ENCODE data around the gene FGD6. TPM values are rescaled to one million over a fixed set of nuclear protein-coding genes. Genes with fewer than 3 reads are reported as not detected.

The FGD6 gene
- polyA plus RNA-seq, 1 experiment: 2.1 TPM

DNA sequence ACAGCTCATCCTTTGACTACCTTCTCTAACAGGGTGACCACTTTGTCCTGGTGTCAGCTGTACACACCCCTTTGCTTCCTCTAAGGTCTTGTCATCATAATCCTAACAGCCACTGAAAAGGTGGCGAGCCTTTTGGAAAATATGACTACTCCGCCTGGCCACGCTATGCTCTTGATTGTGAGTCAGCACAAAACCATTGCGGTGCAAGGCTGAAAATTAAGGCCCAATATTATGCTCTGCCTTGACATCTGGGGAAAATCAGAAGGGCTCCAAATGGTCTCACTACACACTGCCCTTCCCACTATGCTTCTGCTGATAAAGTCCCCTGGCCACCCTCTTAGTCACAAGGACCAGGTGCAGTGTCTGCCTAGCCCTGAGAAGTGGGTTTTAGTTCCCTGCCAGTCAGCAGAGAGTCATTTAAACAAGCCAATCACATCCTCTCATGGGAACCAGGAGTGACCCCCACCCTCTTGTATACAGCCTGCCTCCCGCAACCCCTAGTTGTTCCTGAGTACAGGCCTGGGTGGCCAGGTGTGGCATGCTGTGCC lies 34.3 kb downstream of the FGD6 start:
- CTCF ChIA-PET: no interaction called here
- H3K27me3 ChIP-seq (ENCODE audit: control insufficient read depth, insufficient read depth, low read length): no peaks in the 10 kb centered on the region
- H3K36me3 ChIP-seq (ENCODE audit: control insufficient read depth, insufficient read depth, low read length): no peaks in the 10 kb centered on the region
- H3K4me3 ChIP-seq (ENCODE audit: low read depth, low read length): no peak overlapping the region
- TF ChIP-seq CTCF (IDR thresholded peaks at IDR 0.05; ENCODE audit: insufficient read depth, low read depth, low read length): no peak
- POLR2A ChIA-PET: no interaction called here
- no peak for DNase-seq (ENCODE audit: low read depth)

DNA sequence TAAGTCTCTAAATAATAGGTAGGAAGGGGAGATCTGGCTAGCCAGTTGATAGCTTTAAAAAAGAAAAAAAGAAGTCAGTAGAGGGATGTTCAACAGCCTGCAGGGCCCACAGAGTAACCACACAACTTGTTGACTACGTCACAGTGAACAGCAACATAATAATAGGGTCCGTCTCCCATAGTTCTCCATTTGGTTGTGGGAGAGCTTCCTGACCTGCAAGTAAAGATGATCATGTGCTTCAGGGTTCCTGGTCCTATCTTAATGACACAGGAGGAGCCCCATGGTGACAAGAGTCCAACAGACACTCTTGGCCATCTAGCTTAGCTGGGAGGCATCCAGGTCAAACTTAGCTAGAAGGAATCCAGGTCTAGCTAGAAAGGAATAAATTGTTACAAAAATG lies 36.2 kb downstream of the FGD6 start:
- CTCF ChIA-PET: interaction anchor here (0.6 to 1.0 kb wide), 2 partner anchors 15 to 64 kb away, joined by 3 read pairs; no protein-coding TSS in a partner anchor

DNA sequence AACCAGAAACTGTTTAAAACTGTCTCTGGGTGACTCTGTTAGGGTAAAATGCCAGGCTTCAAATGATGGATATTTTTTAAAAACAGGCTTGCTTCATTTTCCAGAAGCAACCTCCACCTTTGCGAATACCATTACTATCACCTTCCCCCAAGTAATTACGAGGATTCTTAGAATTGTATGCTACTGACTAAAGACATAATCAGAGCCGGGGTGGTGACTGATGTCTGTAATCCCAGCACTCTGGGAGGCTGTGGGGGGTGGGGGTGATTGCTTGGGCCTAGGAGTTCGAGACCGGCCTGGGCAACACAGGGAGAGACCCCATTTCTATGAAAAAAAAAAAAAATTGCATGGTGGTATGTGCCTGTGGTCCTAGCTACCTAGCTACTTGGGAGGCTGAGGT lies 38.3 kb downstream of the FGD6 start:
- ChIA-PET POLR2A (no interaction called here), CTCF (no interaction called here)
- Histone ChIP-seq H3K27me3 (ENCODE audit: control insufficient read depth, insufficient read depth, low read length) (no peaks in the 10 kb centered on the region), H3K4me3 (ENCODE audit: low read depth, low read length) (no peak overlapping the region), H3K36me3 (ENCODE audit: control insufficient read depth, insufficient read depth, low read length) (no peaks in the 10 kb centered on the region)
- no peak for DNase-seq (ENCODE audit: low read depth)
- TF ChIP-seq CTCF (IDR thresholded peaks at IDR 0.05; ENCODE audit: insufficient read depth, low read depth, low read length): no peak

More for the DNA sequence above, 36.2 kb downstream of the FGD6 start:
- no peaks in the 10 kb centered on the region for H3K27me3 ChIP-seq (ENCODE audit: control insufficient read depth, insufficient read depth, low read length)
- no peak for TF ChIP-seq CTCF (IDR thresholded peaks at IDR 0.05; ENCODE audit: insufficient read depth, low read depth, low read length)
- no peaks in the 10 kb centered on the region for H3K36me3 ChIP-seq (ENCODE audit: control insufficient read depth, insufficient read depth, low read length)
- POLR2A ChIA-PET: no interaction called here
- no peak for DNase-seq (ENCODE audit: low read depth)
- no peak overlapping the region for H3K4me3 ChIP-seq (ENCODE audit: low read depth, low read length)

- CTCF ChIA-PET: no interaction called here
- Histone ChIP-seq H3K27me3 (ENCODE audit: control insufficient read depth, insufficient read depth, low read length) (no peaks in the 10 kb centered on the region), H3K36me3 (ENCODE audit: control insufficient read depth, insufficient read depth, low read length) (no peaks in the 10 kb centered on the region), H3K4me3 (ENCODE audit: low read depth, low read length) (no peak overlapping the region)
- no peak for TF ChIP-seq CTCF (IDR thresholded peaks at IDR 0.05; ENCODE audit: insufficient read depth, low read depth, low read length)
- POLR2A ChIA-PET: no interaction called here
- DNase-seq (ENCODE audit: low read depth): no peak
These were observed 39.1 kb downstream of the FGD6 start for GRCh38 chr12:95178136-95178535.

- no peaks in the 10 kb centered on the region for H3K36me3 ChIP-seq (ENCODE audit: control insufficient read depth, insufficient read depth, low read length)
- no peak for DNase-seq (ENCODE audit: low read depth)
- CTCF ChIA-PET: interaction anchor here (0.6 kb wide), 1 partner anchor 135 kb away, joined by 3 read pairs; no protein-coding TSS in a partner anchor
- H3K4me3 ChIP-seq (ENCODE audit: low read depth, low read length): no peak overlapping the region
- H3K27me3 ChIP-seq (ENCODE audit: control insufficient read depth, insufficient read depth, low read length): no peaks in the 10 kb centered on the region
- no peak for TF ChIP-seq CTCF (IDR thresholded peaks at IDR 0.05; ENCODE audit: insufficient read depth, low read depth, low read length)
- POLR2A ChIA-PET: no interaction called here
These were observed 40.0 kb downstream of the FGD6 start for GRCh38 chr12:95177201-95177768.
